ENCODE data around the gene SMYD2.

SMYD2 gene

DNA sequence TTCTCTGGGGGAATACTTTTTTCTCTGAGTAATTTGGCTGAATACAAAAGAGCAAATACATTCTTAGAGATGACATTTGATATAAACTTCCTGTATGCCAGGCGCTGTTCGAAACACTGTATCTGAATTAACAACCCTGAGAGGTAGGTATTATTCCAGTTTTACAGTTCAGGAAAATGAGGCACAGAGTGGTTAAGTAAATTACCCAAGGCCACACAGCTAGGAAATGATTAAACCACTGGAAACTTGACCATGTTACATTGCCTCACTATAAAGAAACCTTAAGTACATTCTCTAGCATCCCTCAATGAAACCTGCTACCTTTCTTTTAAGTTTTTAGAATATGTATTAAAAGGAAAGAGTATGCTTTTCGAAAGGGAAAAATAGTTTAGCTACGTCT lies 54.6 kb downstream of the SMYD2 start:
- DNase-seq (ENCODE audit: low read depth), result no peak
- TF ChIP-seq, protein P1, sequence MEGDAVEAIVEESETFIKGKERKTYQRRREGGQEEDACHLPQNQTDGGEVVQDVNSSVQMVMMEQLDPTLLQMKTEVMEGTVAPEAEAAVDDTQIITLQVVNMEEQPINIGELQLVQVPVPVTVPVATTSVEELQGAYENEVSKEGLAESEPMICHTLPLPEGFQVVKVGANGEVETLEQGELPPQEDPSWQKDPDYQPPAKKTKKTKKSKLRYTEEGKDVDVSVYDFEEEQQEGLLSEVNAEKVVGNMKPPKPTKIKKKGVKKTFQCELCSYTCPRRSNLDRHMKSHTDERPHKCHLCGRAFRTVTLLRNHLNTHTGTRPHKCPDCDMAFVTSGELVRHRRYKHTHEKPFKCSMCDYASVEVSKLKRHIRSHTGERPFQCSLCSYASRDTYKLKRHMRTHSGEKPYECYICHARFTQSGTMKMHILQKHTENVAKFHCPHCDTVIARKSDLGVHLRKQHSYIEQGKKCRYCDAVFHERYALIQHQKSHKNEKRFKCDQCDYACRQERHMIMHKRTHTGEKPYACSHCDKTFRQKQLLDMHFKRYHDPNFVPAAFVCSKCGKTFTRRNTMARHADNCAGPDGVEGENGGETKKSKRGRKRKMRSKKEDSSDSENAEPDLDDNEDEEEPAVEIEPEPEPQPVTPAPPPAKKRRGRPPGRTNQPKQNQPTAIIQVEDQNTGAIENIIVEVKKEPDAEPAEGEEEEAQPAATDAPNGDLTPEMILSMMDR (IDR thresholded peaks at IDR 0.05; ENCODE audit: insufficient read depth, low read depth, low read length, missing control alignments), result no peak
- no peak overlapping the region for H3K4me3 ChIP-seq (ENCODE audit: low read length)

DNA sequence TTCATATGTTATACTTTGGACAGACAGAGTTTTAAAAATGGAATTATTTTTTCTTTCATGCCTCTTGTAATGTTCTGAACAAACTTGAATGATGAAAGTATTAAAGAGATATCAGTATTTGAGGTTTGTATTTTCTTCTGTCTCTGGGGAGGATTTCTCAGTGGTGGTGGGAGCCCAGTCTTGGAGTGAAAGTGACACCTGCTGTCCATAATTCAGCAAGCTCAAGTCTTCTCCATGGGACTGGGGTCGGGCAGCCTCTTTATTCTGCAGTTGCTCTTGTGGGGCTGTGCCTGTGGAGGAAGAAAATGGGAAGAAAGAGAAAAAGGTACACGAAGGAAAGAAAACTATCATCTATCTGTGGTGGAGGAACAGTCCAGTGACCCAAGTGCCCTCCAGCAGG lies 56.1 kb downstream of the SMYD2 start:
- TF ChIP-seq, protein P1 (IDR thresholded peaks at IDR 0.05; ENCODE audit: insufficient read depth, low read depth, low read length, missing control alignments), result no peak
- DNase-seq (ENCODE audit: low read depth), result no peak
- no peak overlapping the region for H3K4me3 ChIP-seq (ENCODE audit: low read length)

GRCh38 chr1:214337511-214337910 lies 56.6 kb downstream of the SMYD2 start:
- TF ChIP-seq, protein P1 (IDR thresholded peaks at IDR 0.05; ENCODE audit: insufficient read depth, low read depth, low read length, missing control alignments), result no peak
- DNase-seq (ENCODE audit: low read depth), result no peak
- no peak overlapping the region for H3K4me3 ChIP-seq (ENCODE audit: low read length)

GRCh38 chr1:214338212-214338611 lies 57.3 kb downstream of the SMYD2 start:
- no peak for DNase-seq (ENCODE audit: low read depth)
- H3K4me3 ChIP-seq (ENCODE audit: low read length), result no peak overlapping the region
- TF ChIP-seq, protein P1 (IDR thresholded peaks at IDR 0.05; ENCODE audit: insufficient read depth, low read depth, low read length, missing control alignments), result no peak

DNA sequence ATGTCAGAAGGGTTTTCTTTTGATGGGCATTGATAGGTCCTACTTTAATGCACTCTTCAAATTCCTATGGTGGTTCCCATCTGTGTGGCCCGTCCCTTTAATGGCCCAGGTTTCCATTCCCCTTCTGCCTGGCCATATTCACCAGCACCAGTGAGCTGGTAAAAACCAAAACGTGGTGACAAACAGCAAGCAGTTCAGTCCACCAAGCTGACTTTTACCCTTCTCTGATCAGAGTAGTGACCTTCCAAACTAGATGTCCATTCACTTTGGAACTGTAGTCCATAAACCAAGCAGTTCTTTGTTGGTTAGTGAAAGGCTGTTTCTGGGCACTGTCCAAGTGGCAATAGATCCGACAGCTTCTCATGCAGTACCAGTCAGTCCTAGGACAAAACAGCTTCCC lies 60.5 kb downstream of the SMYD2 start:
- no peak for DNase-seq (ENCODE audit: low read depth)
- H3K4me3 ChIP-seq (ENCODE audit: low read length), result no peak overlapping the region
- TF ChIP-seq, protein P1 (IDR thresholded peaks at IDR 0.05; ENCODE audit: insufficient read depth, low read depth, low read length, missing control alignments), result no peak

DNA sequence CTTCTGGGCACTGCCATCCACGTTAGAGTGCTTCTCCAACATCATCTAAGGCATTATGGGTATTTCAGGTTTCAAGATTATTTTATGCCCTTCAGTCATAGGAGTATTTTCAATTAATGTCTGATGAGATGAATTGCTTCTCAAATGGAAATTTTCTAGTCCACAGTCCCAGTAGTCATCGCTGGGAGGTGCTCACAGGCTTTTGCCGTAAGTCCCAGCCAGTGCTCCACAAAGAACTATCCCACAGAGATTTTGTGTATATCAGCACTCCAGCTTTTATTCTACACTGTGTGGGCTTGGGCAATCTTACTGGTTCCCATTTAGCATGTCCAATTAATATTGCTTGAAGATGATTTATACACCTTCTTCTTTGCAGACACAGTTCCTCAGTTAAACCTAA lies 61.0 kb downstream of the SMYD2 start:
- TF ChIP-seq, protein P1 (IDR thresholded peaks at IDR 0.05; ENCODE audit: insufficient read depth, low read depth, low read length, missing control alignments), result no peak
- DNase-seq (ENCODE audit: low read depth), result no peak
- H3K4me3 ChIP-seq (ENCODE audit: low read length), result no peak overlapping the region

DNA sequence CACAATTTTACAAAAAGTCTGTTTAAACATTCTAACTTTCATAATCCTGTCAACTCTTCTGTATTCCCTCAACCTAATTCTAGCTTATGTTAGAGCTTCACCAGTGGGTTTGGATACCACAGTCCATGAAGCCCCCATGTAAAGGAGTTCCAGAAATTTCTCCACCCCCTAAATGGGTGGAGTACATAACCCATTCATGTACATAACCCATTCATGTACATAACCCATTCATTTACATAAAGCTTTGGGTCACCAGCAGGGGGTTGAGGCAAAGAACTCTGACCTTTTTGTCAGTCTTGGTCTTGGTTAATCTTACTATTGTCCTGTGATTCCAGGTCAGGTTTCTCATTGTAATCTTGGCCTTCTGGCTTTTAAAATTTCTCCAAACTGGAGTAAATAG lies 61.6 kb downstream of the SMYD2 start:
- no peak for DNase-seq (ENCODE audit: low read depth)
- no peak overlapping the region for H3K4me3 ChIP-seq (ENCODE audit: low read length)
- TF ChIP-seq, protein P1 (IDR thresholded peaks at IDR 0.05; ENCODE audit: insufficient read depth, low read depth, low read length, missing control alignments), result no peak
